ENCODE data around the gene PUSL1. TPM values are rescaled to one million over a fixed set of nuclear protein-coding genes. Genes with fewer than 3 reads are reported as not detected.

The PUSL1 gene
- total and polyA plus RNA-seq, 2 experiments from 2014 or later: 41.5 to 55.8 TPM

DNA sequence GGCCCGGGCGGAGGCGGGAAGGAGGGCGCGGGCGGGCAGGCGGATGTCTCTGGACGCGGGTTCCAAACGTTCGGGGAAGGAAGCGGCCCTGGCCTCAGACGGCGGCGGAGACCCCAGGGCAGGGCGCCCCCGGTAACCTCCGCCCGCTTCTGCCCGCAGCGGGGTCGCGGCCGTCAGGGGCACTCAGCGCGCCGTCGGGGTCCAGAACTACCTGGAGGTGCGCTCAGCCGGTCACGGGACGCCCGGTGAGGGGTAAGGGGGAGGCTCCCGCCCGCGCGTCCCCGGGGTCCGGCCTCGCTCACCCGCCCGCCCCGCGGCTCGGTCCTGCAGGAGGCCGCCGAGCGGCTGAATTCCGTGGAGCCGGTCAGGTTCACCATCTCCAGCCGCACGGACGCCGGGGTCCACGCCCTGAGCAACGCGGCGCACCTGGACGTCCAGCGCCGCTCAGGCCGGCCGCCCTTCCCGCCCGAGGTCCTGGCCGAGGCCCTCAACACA, 406 bp downstream of the PUSL1 start:
- H3K9me2 ChIP-seq (ENCODE audit: insufficient read depth): no peaks in the 10 kb centered on the region
- H3K79me2 ChIP-seq (replicated peaks; ENCODE audit: insufficient read depth): peaks cover 5% of the 10 kb centered on the region; the same call in 1 of the 2 replicates
- Mint-ChIP-seq H3K27ac (no peak overlapping the region; the same call in 1 of the 2 replicates), H3K27me3 (ENCODE audit: insufficient read depth, low read depth, poor library complexity) (peaks cover 20% of the 10 kb centered on the region), H3K9me3 (no peaks in the 10 kb centered on the region), H3K36me3 (ENCODE audit: low read depth) (peaks cover 19% of the 10 kb centered on the region), H3K4me3 (peak overlapping the region; percentile 78), H3K4me1 (peaks cover 20% of the 10 kb centered on the region; the same call in 2 of the 3 replicates)
- DNase-seq (ENCODE audit: low spot score) (no peak), ATAC-seq (peak; percentile 0; the same call in 2 of the 3 replicates)
- H3K4me3 ChIP-seq: peak overlapping the region; percentile 90
- H3K4me2 ChIP-seq: peak overlapping the region; percentile 90
- peaks cover 8% of the 10 kb centered on the region; the same call in 1 of the 2 replicates for H3K36me3 ChIP-seq (ENCODE audit: insufficient read depth)
- TF ChIP-seq CTCF (conservative IDR thresholded peaks at IDR 0.05; ENCODE audit: low read depth in 2 of 2): no peak
- TF ChIP-seq ZNF114 (CRISPR knock-in tag; IDR thresholded peaks at IDR 0.05): no peak
- TF ChIP-seq ZNF331 (CRISPR knock-in tag; IDR thresholded peaks at IDR 0.05; ENCODE audit: low read depth): no peak
- TF ChIP-seq POLR2AphosphoS5 (IDR thresholded peaks at IDR 0.05; ENCODE audit: low read depth): no peak
- TF ChIP-seq NANOG (IDR thresholded peaks at IDR 0.05; ENCODE audit: borderline replicate concordance): no peak
- TF ChIP-seq EZH2 (IDR thresholded peaks at IDR 0.05; ENCODE audit: low read depth, unreplicated experiment): no peak
- TF ChIP-seq, protein P1, sequence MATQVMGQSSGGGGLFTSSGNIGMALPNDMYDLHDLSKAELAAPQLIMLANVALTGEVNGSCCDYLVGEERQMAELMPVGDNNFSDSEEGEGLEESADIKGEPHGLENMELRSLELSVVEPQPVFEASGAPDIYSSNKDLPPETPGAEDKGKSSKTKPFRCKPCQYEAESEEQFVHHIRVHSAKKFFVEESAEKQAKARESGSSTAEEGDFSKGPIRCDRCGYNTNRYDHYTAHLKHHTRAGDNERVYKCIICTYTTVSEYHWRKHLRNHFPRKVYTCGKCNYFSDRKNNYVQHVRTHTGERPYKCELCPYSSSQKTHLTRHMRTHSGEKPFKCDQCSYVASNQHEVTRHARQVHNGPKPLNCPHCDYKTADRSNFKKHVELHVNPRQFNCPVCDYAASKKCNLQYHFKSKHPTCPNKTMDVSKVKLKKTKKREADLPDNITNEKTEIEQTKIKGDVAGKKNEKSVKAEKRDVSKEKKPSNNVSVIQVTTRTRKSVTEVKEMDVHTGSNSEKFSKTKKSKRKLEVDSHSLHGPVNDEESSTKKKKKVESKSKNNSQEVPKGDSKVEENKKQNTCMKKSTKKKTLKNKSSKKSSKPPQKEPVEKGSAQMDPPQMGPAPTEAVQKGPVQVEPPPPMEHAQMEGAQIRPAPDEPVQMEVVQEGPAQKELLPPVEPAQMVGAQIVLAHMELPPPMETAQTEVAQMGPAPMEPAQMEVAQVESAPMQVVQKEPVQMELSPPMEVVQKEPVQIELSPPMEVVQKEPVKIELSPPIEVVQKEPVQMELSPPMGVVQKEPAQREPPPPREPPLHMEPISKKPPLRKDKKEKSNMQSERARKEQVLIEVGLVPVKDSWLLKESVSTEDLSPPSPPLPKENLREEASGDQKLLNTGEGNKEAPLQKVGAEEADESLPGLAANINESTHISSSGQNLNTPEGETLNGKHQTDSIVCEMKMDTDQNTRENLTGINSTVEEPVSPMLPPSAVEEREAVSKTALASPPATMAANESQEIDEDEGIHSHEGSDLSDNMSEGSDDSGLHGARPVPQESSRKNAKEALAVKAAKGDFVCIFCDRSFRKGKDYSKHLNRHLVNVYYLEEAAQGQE (IDR thresholded peaks at IDR 0.05; ENCODE audit: unreplicated experiment): no peak
- TF ChIP-seq ETS1 (IDR thresholded peaks at IDR 0.05): no peak
- TF ChIP-seq JUNB (IDR thresholded peaks at IDR 0.05; ENCODE audit: unreplicated experiment): no peak
- no peak for TF ChIP-seq STAT1 (IDR thresholded peaks at IDR 0.05; ENCODE audit: unreplicated experiment)
- no peak for TF ChIP-seq CREB1 (CRISPR knock-in tag; IDR thresholded peaks at IDR 0.05; ENCODE audit: low read depth)
- no peak for TF ChIP-seq EZH2phosphoT487 (IDR thresholded peaks at IDR 0.05; ENCODE audit: unreplicated experiment)
- no peak for TF ChIP-seq ZNF462 (CRISPR knock-in tag; IDR thresholded peaks at IDR 0.05)
- H2AFZ ChIP-seq: no peak overlapping the region
- peaks cover 7% of the 10 kb centered on the region; the same call in 1 of the 2 replicates for H3K4me1 ChIP-seq (ENCODE audit: insufficient read depth)
- no peak overlapping the region for H3K27ac ChIP-seq (ENCODE audit: low read depth)
- peaks cover 3% of the 10 kb centered on the region; the same call in 1 of the 2 replicates for H4K20me1 ChIP-seq (replicated peaks; ENCODE audit: insufficient read depth)
- H3F3A ChIP-seq (replicated peaks; ENCODE audit: low read depth): peaks cover 11% of the 10 kb centered on the region; the same call in 1 of the 2 replicates
- H3K27me3 ChIP-seq (ENCODE audit: insufficient read depth): no peaks in the 10 kb centered on the region

All from GM23338 (cell line).